Hepatocyte (in vitro differentiated cells): ENCODE data around the gene IRF2. TPM values are rescaled to one million over a fixed set of nuclear protein-coding genes. Genes with fewer than 3 reads are reported as not detected.

Source experiments
- DNase-seq: peaks from one replicate; pipeline ENCODE4 v3.0.0-alpha.2; 2016; ENCODE audit warnings: low spot score
- H2AFZ ChIP-seq: fragments of 200-600 bp; sonication (generic); 2 replicates; pipeline ENCODE4 v1.6.0; 2016; ENCODE audit warnings: antibody characterized with exemption, mild to moderate bottlenecking
- H3K27ac ChIP-seq: fragments of 200-600 bp; sonication (generic); 2 replicates; pipeline ENCODE4 v1.5.1; 2016; ENCODE audit warnings: mild to moderate bottlenecking
- H3K27me3 ChIP-seq: fragments of 200-600 bp; sonication (generic); 2 replicates; pipeline ENCODE4 v1.6.1; 2016
- H3K36me3 ChIP-seq: fragments of 200-600 bp; sonication (generic); replicated peaks from 2 replicates; pipeline ENCODE4 v1.5.1; 2016; ENCODE audit warnings: low read depth; ENCODE audit not compliant: insufficient read depth
- H3K4me1 ChIP-seq: fragments of 200-600 bp; sonication (generic); 2 replicates; pipeline ENCODE4 v1.5.1; 2016; ENCODE audit warnings: mild to moderate bottlenecking, moderate library complexity; ENCODE audit not compliant: insufficient read depth
- H3K4me2 ChIP-seq: fragments of 200-600 bp; sonication (generic); 2 replicates; pipeline ENCODE4 v1.6.0; 2016
- H3K4me3 ChIP-seq: fragments of 200-600 bp; sonication (generic); 2 replicates; pipeline ENCODE4 v1.5.1; 2016; ENCODE audit warnings: mild to moderate bottlenecking
- H3K79me2 ChIP-seq: fragments of 200-600 bp; sonication (generic); 2 replicates; pipeline ENCODE4 v1.6.0; 2017; ENCODE audit warnings: mild to moderate bottlenecking
- H3K9me2 ChIP-seq: fragments of 200-600 bp; sonication (generic); replicated peaks from 2 replicates; pipeline ENCODE4 v1.6.0; 2017; ENCODE audit warnings: mild to moderate bottlenecking; ENCODE audit not compliant: insufficient read depth
- H3K9me3 ChIP-seq: fragments of 200-600 bp; sonication (generic); 2 replicates; pipeline ENCODE4 v1.5.1; 2016; ENCODE audit warnings: low read depth, mild to moderate bottlenecking
- H4K20me1 ChIP-seq: fragments of 200-600 bp; sonication (generic); 2 replicates; pipeline ENCODE4 v1.6.0; 2016; ENCODE audit warnings: mild to moderate bottlenecking; ENCODE audit not compliant: insufficient read depth, poor library complexity, severe bottlenecking
- EZH2 ChIP-seq: fragments of 200-600 bp; sonication (generic); IDR thresholded peaks from 2 replicates; pipeline ENCODE4 v1.6.1; 2016; ENCODE audit warnings: antibody characterized with exemption, mild to moderate bottlenecking, borderline replicate concordance
- EZH2phosphoT487 ChIP-seq: fragments of 200-600 bp; sonication (generic); IDR thresholded peaks from one replicate; pipeline ENCODE4 v1.6.1; 2018; ENCODE audit warnings: antibody characterized with exemption, mild to moderate bottlenecking, low read depth, moderate library complexity; ENCODE audit not compliant: unreplicated experiment, severe bottlenecking
- WGBS: methylation state at CpG from one replicate; pipeline ENCODE4 v1.1.6; 2016; ENCODE audit warnings: low lambda C conversion rate; ENCODE audit errors: missing lambda C conversion rate; 5-methylcytosine and 5-hydroxymethylcytosine counted together
- polyA plus RNA-seq: library from polyadenylated mRNA; unstranded; fragments of >200 nt; fragmentation: Nextera tagmentation; extraction: Ambion mirVana; gene quantifications from 2 replicates; pipeline ENCODE4 v1.2.1, GENCODE V29; 2016
- total RNA-seq: library from RNA; depleted of rRNA; stranded (reverse); fragments of >200 nt; gene quantifications from 2 replicates; pipeline ENCODE4 v1.2.3, GENCODE V29; 2014
- TF ChIP-seq, protein P1 (sequence below): fragments of 200-600 bp; sonication (generic); IDR thresholded peaks from 2 replicates; pipeline ENCODE4 v1.5.1; 2016; ENCODE audit warnings: antibody characterized with exemption, mild to moderate bottlenecking; ENCODE audit not compliant: poor library complexity

The IRF2 gene
- total and polyA plus RNA-seq, 2 experiments from 2014 or later, result 17.7 to 41.1 TPM

DNA sequence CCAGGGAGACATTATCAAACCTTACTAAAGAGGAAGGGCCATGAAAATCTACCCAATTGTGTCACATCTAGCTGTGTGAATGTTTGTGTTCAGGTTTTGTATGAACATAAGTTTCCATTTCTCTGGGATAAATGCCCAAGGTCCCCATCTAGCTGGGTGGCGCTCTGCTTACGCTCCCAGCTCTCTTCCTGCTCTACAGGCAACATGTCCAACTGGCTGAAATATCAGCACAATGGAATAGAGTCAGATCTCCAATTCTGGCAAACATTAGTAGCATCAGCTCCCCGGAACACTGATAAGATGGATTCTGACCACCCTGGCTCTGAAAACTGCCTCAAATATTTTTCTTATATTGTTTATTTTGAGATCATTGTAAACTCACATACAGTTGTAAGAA lies 74.8 kb downstream of the IRF2 start:
- Histone ChIP-seq H3K4me3 (no peak overlapping the region), H3K4me1 (peaks cover 7% of the 10 kb centered on the region), H3K27ac (no peak overlapping the region), H3K27me3 (no peaks in the 10 kb centered on the region), H2AFZ (no peak overlapping the region), H3K36me3 (no peaks in the 10 kb centered on the region), H3K79me2 (no peaks in the 10 kb centered on the region), H3K9me2 (no peaks in the 10 kb centered on the region), H3K4me2 (no peak overlapping the region), H4K20me1 (no peaks in the 10 kb centered on the region), H3K9me3 (no peaks in the 10 kb centered on the region)
- WGBS, result 93% methylated on average over 3 of the region's 3 CpGs
- TF ChIP-seq EZH2 (no peak), EZH2phosphoT487 (no peak)
- TF ChIP-seq, protein P1, sequence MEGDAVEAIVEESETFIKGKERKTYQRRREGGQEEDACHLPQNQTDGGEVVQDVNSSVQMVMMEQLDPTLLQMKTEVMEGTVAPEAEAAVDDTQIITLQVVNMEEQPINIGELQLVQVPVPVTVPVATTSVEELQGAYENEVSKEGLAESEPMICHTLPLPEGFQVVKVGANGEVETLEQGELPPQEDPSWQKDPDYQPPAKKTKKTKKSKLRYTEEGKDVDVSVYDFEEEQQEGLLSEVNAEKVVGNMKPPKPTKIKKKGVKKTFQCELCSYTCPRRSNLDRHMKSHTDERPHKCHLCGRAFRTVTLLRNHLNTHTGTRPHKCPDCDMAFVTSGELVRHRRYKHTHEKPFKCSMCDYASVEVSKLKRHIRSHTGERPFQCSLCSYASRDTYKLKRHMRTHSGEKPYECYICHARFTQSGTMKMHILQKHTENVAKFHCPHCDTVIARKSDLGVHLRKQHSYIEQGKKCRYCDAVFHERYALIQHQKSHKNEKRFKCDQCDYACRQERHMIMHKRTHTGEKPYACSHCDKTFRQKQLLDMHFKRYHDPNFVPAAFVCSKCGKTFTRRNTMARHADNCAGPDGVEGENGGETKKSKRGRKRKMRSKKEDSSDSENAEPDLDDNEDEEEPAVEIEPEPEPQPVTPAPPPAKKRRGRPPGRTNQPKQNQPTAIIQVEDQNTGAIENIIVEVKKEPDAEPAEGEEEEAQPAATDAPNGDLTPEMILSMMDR, result no peak
- no peak for DNase-seq

DNA sequence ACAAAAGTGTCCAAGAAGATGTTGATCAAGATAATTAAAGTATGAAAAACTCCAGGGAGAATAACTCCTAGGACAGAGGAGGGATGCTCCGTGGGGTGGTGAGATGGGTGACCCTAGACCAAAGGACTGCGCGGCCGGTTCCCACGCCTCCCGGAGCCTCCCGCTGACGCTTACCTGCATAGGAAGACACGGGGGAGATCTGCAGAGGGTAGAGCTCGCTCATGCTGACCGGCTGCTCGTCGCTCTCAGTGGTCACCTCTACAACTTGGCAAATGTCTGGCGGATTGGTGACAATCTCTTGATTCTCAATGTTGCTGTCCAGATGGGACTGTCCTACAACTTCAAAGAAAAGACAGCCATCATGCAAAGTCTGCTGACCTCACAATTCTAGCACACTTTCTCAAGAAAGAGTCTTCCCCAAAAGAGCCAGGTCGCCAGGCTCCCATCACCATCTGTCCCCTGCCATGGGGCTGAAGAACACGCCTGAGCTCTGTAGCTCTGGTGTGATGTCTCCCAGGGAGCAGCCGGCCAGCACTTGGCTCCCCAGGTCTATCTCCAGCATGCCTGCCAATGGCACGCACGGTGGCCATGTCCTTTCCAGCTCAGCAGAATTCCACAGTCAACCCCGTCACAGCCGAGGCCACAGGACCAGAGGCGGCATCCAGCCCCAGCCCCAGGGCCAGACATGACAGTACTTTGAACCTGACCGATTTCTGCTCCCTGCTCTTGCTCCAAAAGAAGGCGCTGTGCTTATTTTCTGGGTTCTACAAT lies 75.4 kb downstream of the IRF2 start:
- Histone ChIP-seq H2AFZ (no peak overlapping the region), H3K4me3 (no peak overlapping the region), H3K27ac (no peak overlapping the region), H3K79me2 (no peaks in the 10 kb centered on the region), H4K20me1 (no peaks in the 10 kb centered on the region), H3K4me1 (peaks cover 5% of the 10 kb centered on the region), H3K4me2 (no peak overlapping the region), H3K9me3 (no peaks in the 10 kb centered on the region), H3K9me2 (no peaks in the 10 kb centered on the region), H3K27me3 (no peaks in the 10 kb centered on the region), H3K36me3 (no peaks in the 10 kb centered on the region)
- WGBS, result over 99% methylated on average over 24 of the region's 24 CpGs
- TF ChIP-seq, protein P1, result no peak
- no peak for TF ChIP-seq EZH2phosphoT487
- no peak for TF ChIP-seq EZH2
- no peak for DNase-seq

DNA sequence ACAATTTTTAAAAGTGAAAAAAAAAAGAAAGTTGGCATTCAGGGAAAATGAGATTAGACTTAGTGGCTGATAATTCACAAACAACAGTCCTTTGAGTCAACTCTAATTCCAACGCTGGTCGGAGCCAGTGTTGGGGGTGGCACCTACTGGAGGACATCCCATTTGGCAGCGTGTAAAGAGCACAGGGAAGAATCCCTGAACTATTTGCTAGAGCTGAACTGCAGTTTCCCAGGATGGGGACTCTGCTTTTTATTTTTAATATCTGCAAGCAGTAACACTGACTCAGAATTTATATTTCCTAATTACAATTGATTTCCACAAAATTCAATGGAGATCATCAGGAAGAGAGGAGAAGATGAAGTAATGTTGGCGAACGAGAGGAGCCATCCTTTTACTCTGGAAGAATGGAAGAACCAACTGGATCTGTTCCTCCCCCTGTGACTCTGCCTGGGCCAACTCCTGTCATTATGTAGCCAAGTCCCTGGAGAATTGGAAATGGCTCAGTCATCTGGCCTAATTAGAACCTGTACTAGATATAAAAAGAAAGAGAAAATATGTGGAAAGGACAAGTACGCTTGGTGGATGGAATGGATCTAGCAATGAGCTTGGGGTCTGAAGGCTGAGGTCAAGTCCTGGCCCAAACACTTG lies 76.7 kb downstream of the IRF2 start:
- no peak for DNase-seq
- WGBS, result 94% methylated on average over 6 of the region's 6 CpGs
- H2AFZ ChIP-seq, result no peak overlapping the region
- H3K9me3 ChIP-seq, result no peaks in the 10 kb centered on the region
- TF ChIP-seq, protein P1, result no peak
- TF ChIP-seq EZH2, result no peak
- no peak for TF ChIP-seq EZH2phosphoT487
- H3K4me2 ChIP-seq, result no peak overlapping the region
- H3K4me3 ChIP-seq, result no peak overlapping the region
- no peaks in the 10 kb centered on the region for H3K79me2 ChIP-seq
- no peaks in the 10 kb centered on the region for H4K20me1 ChIP-seq
- no peaks in the 10 kb centered on the region for H3K27me3 ChIP-seq
- no peaks in the 10 kb centered on the region for H3K4me1 ChIP-seq
- no peaks in the 10 kb centered on the region for H3K36me3 ChIP-seq
- no peak overlapping the region for H3K27ac ChIP-seq
- no peaks in the 10 kb centered on the region for H3K9me2 ChIP-seq
